HG03521 (cell line): ENCODE results near the gene FAM117A.
"Not testable (repeated sequence)": the region's sequence is repeated elsewhere in the genome, so short reads cannot be mapped to it uniquely, and the experiment has no call there.

Experiments
- ATAC-seq: cut with Tn5 transposase; IDR thresholded peaks from one replicate; pipeline ENCODE4 v1.9.1; 2021; ENCODE audit warnings: mild to moderate bottlenecking, moderate library complexity; ENCODE audit not compliant: unreplicated experiment

Gene FAM117A

GRCh38 chr17:49681106-49681979, 82.6 kb downstream of the FAM117A start:
- ATAC-seq: no peak

- no peak for ATAC-seq
These were observed 83.6 kb downstream of the FAM117A start for GRCh38 chr17:49680314-49680713.

- peak; percentile 89 for ATAC-seq
These were observed 85.7 kb downstream of the FAM117A start, which contains the start of gene SPOP for GRCh38 chr17:49677933-49678847. TSS of gene SPOP (minus strand) at chr17:49678097. CDS start at chr17:49622810, 55,287 bp downstream.

- peak; percentile 40 for ATAC-seq
These were observed 86.6 kb downstream of the FAM117A start for GRCh38 chr17:49677134-49677932.

GRCh38 chr17:49676276-49676868, 87.6 kb downstream of the FAM117A start:
- ATAC-seq: peak; percentile 37

GRCh38 chr17:49674507-49674906, 89.4 kb downstream of the FAM117A start:
- ATAC-seq: no peak

- ATAC-seq: not testable (repeated sequence)
These were observed 90.3 kb downstream of the FAM117A start for GRCh38 chr17:49673679-49674078.

GRCh38 chr17:49670641-49671040, 93.3 kb downstream of the FAM117A start:
- ATAC-seq: no peak

GRCh38 chr17:49670002-49670401, 93.9 kb downstream of the FAM117A start:
- ATAC-seq: no peak

GRCh38 chr17:49667854-49668253, 96.1 kb downstream of the FAM117A start:
- no peak for ATAC-seq

GRCh38 chr17:49664706-49665211, 99.2 kb downstream of the FAM117A start:
- ATAC-seq: no peak
